ENCODE measurements around the gene ARL10. TPM values are rescaled to one million over a fixed set of nuclear protein-coding genes. Genes with fewer than 3 reads are reported as not detected.

Gene ARL10
- total RNA-seq, 4 donors from 2014 or later = 12.0 to 54.6 (median 16.9) TPM

GRCh38 chr5:176420086-176420485, 54.8 kb downstream of the ARL10 start:
- H3K27me3 ChIP-seq = no peaks in the 10 kb centered on the region
- DNase-seq (ENCODE audit: low spot score in 2 of 2) = no peak
- no peaks in the 10 kb centered on the region for H3K9me3 ChIP-seq
- TF ChIP-seq POLR2A (IDR thresholded peaks at IDR 0.05) = no peak
- TF ChIP-seq CTCF (IDR thresholded peaks at IDR 0.05) = no peak
- no peak for TF ChIP-seq EP300 (IDR thresholded peaks at IDR 0.05)
- peaks cover 0 to 15% (median 9%) of the 10 kb centered on the region in 4 donors for H3K4me1 ChIP-seq
- H3K27ac ChIP-seq = no peak overlapping the region
- 80 to 87% methylated on average over 5 of the region's 5 CpGs for WGBS, 2 donors
- H3K36me3 ChIP-seq = no peaks in the 10 kb centered on the region
- H3K4me3 ChIP-seq = no peak overlapping the region

GRCh38 chr5:176420972-176421544, 55.8 kb downstream of the ARL10 start:
- H3K27ac ChIP-seq = no peak overlapping the region
- no peak for DNase-seq (ENCODE audit: low spot score in 2 of 2)
- H3K27me3 ChIP-seq = no peaks in the 10 kb centered on the region
- no peaks in the 10 kb centered on the region for H3K36me3 ChIP-seq
- H3K9me3 ChIP-seq = no peaks in the 10 kb centered on the region
- WGBS, 2 donors = 69 to 84% methylated on average over 2 of the region's 2 CpGs
- TF ChIP-seq POLR2A (IDR thresholded peaks at IDR 0.05) (no peak), EP300 (IDR thresholded peaks at IDR 0.05) (no peak), CTCF (IDR thresholded peaks at IDR 0.05) (no peak)
- peaks cover 0 to 8% (median 3%) of the 10 kb centered on the region in 4 donors for H3K4me1 ChIP-seq
- no peak overlapping the region for H3K4me3 ChIP-seq

- Histone ChIP-seq H3K27ac (no peak overlapping the region), H3K9me3 (no peaks in the 10 kb centered on the region), H3K27me3 (no peaks in the 10 kb centered on the region), H3K4me3 (no peak overlapping the region), H3K4me1 (no peaks in the 10 kb centered on the region), H3K36me3 (no peaks in the 10 kb centered on the region)
- no peak for TF ChIP-seq POLR2A (IDR thresholded peaks at IDR 0.05)
- no peak for TF ChIP-seq CTCF (IDR thresholded peaks at IDR 0.05)
- TF ChIP-seq EP300 (IDR thresholded peaks at IDR 0.05) = no peak
- 65 to 79% methylated on average over 3 of the region's 3 CpGs for WGBS, 2 donors
- no peak for DNase-seq (ENCODE audit: low spot score in 2 of 2)
Measured at GRCh38 chr5:176424181-176424580, 58.9 kb downstream of the ARL10 start.

- Histone ChIP-seq H3K9me3 (no peaks in the 10 kb centered on the region), H3K27ac (no peak overlapping the region), H3K27me3 (no peaks in the 10 kb centered on the region), H3K4me3 (no peak overlapping the region), H3K4me1 (no peaks in the 10 kb centered on the region), H3K36me3 (no peaks in the 10 kb centered on the region)
- DNase-seq (ENCODE audit: low spot score in 2 of 2) = no peak
- TF ChIP-seq POLR2A (IDR thresholded peaks at IDR 0.05) (no peak), CTCF (IDR thresholded peaks at IDR 0.05) (no peak), EP300 (IDR thresholded peaks at IDR 0.05) (no peak)
- WGBS, 2 donors = 76 to 79% methylated on average over 1 of the region's 1 CpG
Measured at GRCh38 chr5:176425138-176425537, 59.9 kb downstream of the ARL10 start.

- Histone ChIP-seq H3K27me3 (no peaks in the 10 kb centered on the region), H3K9me3 (no peaks in the 10 kb centered on the region), H3K4me1 (no peaks in the 10 kb centered on the region), H3K4me3 (no peak overlapping the region), H3K36me3 (no peaks in the 10 kb centered on the region), H3K27ac (no peak overlapping the region)
- TF ChIP-seq CTCF (IDR thresholded peaks at IDR 0.05) = no peak
- 78 to 84% methylated on average over 1 of the region's 1 CpG for WGBS, 2 donors
- no peak for DNase-seq (ENCODE audit: low spot score in 2 of 2)
Measured at GRCh38 chr5:176425791-176426190, 60.5 kb downstream of the ARL10 start.

Measured in tibial nerve (tissue), 4 donors.